NCI-H1694 treated with DMSO at 0.1 percent for 48 hours (cell line): ENCODE measurements around the gene BAD.
A peak's percentile ranks its signal among the peaks of the same experiment; 100 is the strongest.
"Not testable (repeated sequence)": the region's sequence is repeated elsewhere in the genome, so short reads cannot be mapped to it uniquely, and the experiment has no call there.

ENCODE experiments used
- DNase-seq: peaks from one replicate; lab custom pipeline; 2025; lab: John Stamatoyannopoulos, UW

The BAD gene

GRCh38 chr11:64314805-64315561 is 30.5 kb upstream of the BAD start:
- DNase-seq: no peak

- DNase-seq: no peak
These were observed 29.8 kb upstream of the BAD start for GRCh38 chr11:64314146-64314804.

- DNase-seq: no peak
These were observed 29.2 kb upstream of the BAD start for GRCh38 chr11:64313491-64314145.

- DNase-seq: no peak
These were observed 28.5 kb upstream of the BAD start for GRCh38 chr11:64312947-64313346.

GRCh38 chr11:64307795-64308194 is 23.3 kb upstream of the BAD start:
- not testable (repeated sequence) for DNase-seq

- no peak for DNase-seq
These were observed 22.6 kb upstream of the BAD start for GRCh38 chr11:64306876-64307622.

GRCh38 chr11:64306563-64306875 is 22.1 kb upstream of the BAD start:
- no peak for DNase-seq

- no peak for DNase-seq
These were observed 21.5 kb upstream of the BAD start for GRCh38 chr11:64305691-64306562.

GRCh38 chr11:64305075-64305690 is 20.7 kb upstream of the BAD start, which contains the start of gene ESRRA:
TSS of gene ESRRA (plus strand) at chr11:64305524. CDS start at chr11:64307180, 1,656 bp downstream.
- peak; percentile 96 for DNase-seq

GRCh38 chr11:64304316-64305072 is 20.0 kb upstream of the BAD start:
- peak; percentile 77 for DNase-seq

- DNase-seq: no peak
These were observed 19.5 kb upstream of the BAD start for GRCh38 chr11:64304032-64304315.

- DNase-seq: no peak
These were observed 18.9 kb upstream of the BAD start for GRCh38 chr11:64303109-64304031.

- no peak for DNase-seq
These were observed 15.6 kb upstream of the BAD start, which contains the start of gene CATSPERZ for GRCh38 chr11:64299847-64300648. TSS of gene CATSPERZ (plus strand) at chr11:64300358. CDS start at chr11:64300411, 53 bp downstream.

- no peak for DNase-seq
These were observed 14.7 kb upstream of the BAD start for GRCh38 chr11:64298966-64299846.

- no peak for DNase-seq
These were observed 13.4 kb upstream of the BAD start for GRCh38 chr11:64297699-64298358.

GRCh38 chr11:64296830-64297698 is 12.6 kb upstream of the BAD start:
- no peak for DNase-seq
